A549 (cell line): Measurements from ENCODE around the gene NAA25. TPM values are rescaled to one million over a fixed set of nuclear protein-coding genes. Genes with fewer than 3 reads are reported as not detected.

Source experiments
- ATAC-seq, 2 experiments: fragments of 200-7000 bp in 1 of 2; fragments of >200 bp in 1 of 2; cut with Nextera tagmentation in 1 of 2; cut with Tn5 transposase in 1 of 2; 3 replicates each; pipeline versions ENCODE4 v1.8.0 to v1.9.1; 2018 to 2020; ENCODE audit warnings: mild to moderate bottlenecking in 1 of 2, moderate library complexity in 1 of 2
- CTCF ChIA-PET: fragments of 300-600 bp; sonication (Branson Sonifier 250); formaldehyde crosslinking; extraction: SDS; loops from one replicate; lab custom pipeline; 2021; ENCODE audit warnings: antibody characterized with exemption, inconsistent platforms; lab: Yijun Ruan, JAX
- POLR2A ChIA-PET: fragments of 350-600 bp; formaldehyde crosslinking; extraction: SDS; loops from one replicate; lab custom pipeline; 2021; ENCODE audit warnings: antibody characterized with exemption, inconsistent platforms; lab: Yijun Ruan, JAX
- DNase-seq, 2 experiments: peaks; one replicate each; pipeline versions ENCODE4 v3.0.0 to v3.0.0-alpha.2; 2011 to 2016; ENCODE audit warnings: low read depth in 1 of 2, low spot score in 1 of 2
- FAIRE-seq: peaks from 2 replicates; lab custom pipeline; 2011; peaks lifted over from hg19 to GRCh38; lab: Jason Lieb, UNC
- H3K27ac ChIP-seq, 2 experiments: fragments of >200 bp; sonication (Bioruptor Twin); formaldehyde crosslinking; 3 replicates each; pipeline ENCODE4 v1.5.1; 2016 to 2017
- H3K4me1 ChIP-seq: fragments of >200 bp; sonication (Bioruptor Twin); formaldehyde crosslinking; 3 replicates; pipeline ENCODE4 v1.6.1; 2016
- H3K4me2 ChIP-seq: fragments of >200 bp; sonication (Bioruptor Twin); formaldehyde crosslinking; 3 replicates; pipeline ENCODE4 v1.6.1; 2016
- H3K4me3 ChIP-seq: fragments of >200 bp; sonication (Bioruptor Twin); formaldehyde crosslinking; 3 replicates; pipeline ENCODE4 v1.5.1; 2016
- H3K9me3 ChIP-seq: fragments of >200 bp; sonication (Bioruptor Twin); formaldehyde crosslinking; 3 replicates; pipeline ENCODE4 v1.6.1; 2016
- CBX2 ChIP-seq: fragments of 200-600 bp; sonication (generic); IDR thresholded peaks from 2 replicates; pipeline ENCODE4 v1.6.1; 2016; ENCODE audit warnings: low read depth, mild to moderate bottlenecking, borderline replicate concordance
- CBX8 ChIP-seq: fragments of 200-600 bp; sonication (generic); IDR thresholded peaks from 2 replicates; pipeline ENCODE4 v1.6.1; 2016
- CEBPB ChIP-seq, 2 experiments: fragments of >200 bp in 1 of 2; sonication (Bioruptor Twin) in 1 of 2; formaldehyde crosslinking in 1 of 2; IDR thresholded peaks; 2 replicates each; pipeline ENCODE4 v1.6.1; 2012 to 2016
- CTCF ChIP-seq: fragments of >200 bp; sonication (Bioruptor Twin); formaldehyde crosslinking; IDR thresholded peaks from 3 replicates; pipeline ENCODE4 v1.5.1; 2016
- EHMT2 ChIP-seq: fragments of 200-600 bp; sonication (generic); IDR thresholded peaks from 2 replicates; pipeline ENCODE4 v1.6.1; 2016; ENCODE audit warnings: antibody characterized with exemption, low read depth, mild to moderate bottlenecking, moderate library complexity
- FOSB ChIP-seq: fragments of 250-450 bp; sonication (Bioruptor Pico); IDR thresholded peaks from 2 replicates; pipeline ENCODE4 v1.5.0; 2020; ENCODE audit warnings: mild to moderate bottlenecking, moderate library complexity
- FOSL2 ChIP-seq, 2 experiments: fragments of 450-650 bp in 1 of 2; fragments of >200 bp in 1 of 2; sonication (Bioruptor Twin) in 1 of 2; formaldehyde crosslinking; IDR thresholded peaks; 2 replicates each; pipeline versions ENCODE4 v1.5.0 to v1.6.1; 2016 to 2020; ENCODE audit warnings: mild to moderate bottlenecking in 1 of 2, moderate library complexity in 1 of 2
- FOXS1 ChIP-seq: fragments of 250-450 bp; sonication (Bioruptor Pico); IDR thresholded peaks from 2 replicates; pipeline ENCODE4 v1.5.0; 2020; ENCODE audit warnings: mild to moderate bottlenecking, moderate library complexity
- GATA3 ChIP-seq: IDR thresholded peaks from 2 replicates; pipeline ENCODE4 v1.6.1; 2012; ENCODE audit warnings: borderline replicate concordance
- HES2 ChIP-seq: fragments of >200 bp; sonication (Bioruptor Twin); formaldehyde crosslinking; IDR thresholded peaks from 2 replicates; pipeline ENCODE4 v1.6.1; 2016
- HOXB13 ChIP-seq: fragments of 250-450 bp; sonication (Bioruptor Pico); IDR thresholded peaks from 2 replicates; pipeline ENCODE4 v1.5.0; 2020; ENCODE audit warnings: low read depth, mild to moderate bottlenecking, moderate library complexity
- JUN ChIP-seq, 2 experiments: fragments of >200 bp; sonication (Bioruptor Twin); formaldehyde crosslinking; IDR thresholded peaks; 2 replicates in 1 of 2; 3 replicates in 1 of 2; pipeline ENCODE4 v1.6.1; 2016 to 2017
- KDM5A ChIP-seq: fragments of 200-600 bp; sonication (generic); IDR thresholded peaks from 2 replicates; pipeline ENCODE4 v1.6.1; 2016; ENCODE audit warnings: antibody characterized with exemption, mild to moderate bottlenecking
- MYC ChIP-seq: IDR thresholded peaks from 2 replicates; pipeline ENCODE4 v1.6.1; 2012; ENCODE audit warnings: mild to moderate bottlenecking, inconsistent platforms, low read length, improper control_type of control experiment, borderline replicate concordance
- NPAS2 ChIP-seq: fragments of 250-450 bp; sonication (Bioruptor Pico); IDR thresholded peaks from 2 replicates; pipeline ENCODE4 v1.8.0; 2022; ENCODE audit warnings: mild to moderate bottlenecking, moderate library complexity, borderline replicate concordance
- RAD21 ChIP-seq, 2 experiments: fragments of >200 bp in 1 of 2; sonication (Bioruptor Twin) in 1 of 2; formaldehyde crosslinking in 1 of 2; IDR thresholded peaks in 1 of 2; conservative IDR thresholded peaks in 1 of 2; 2 replicates in 1 of 2; 3 replicates in 1 of 2; pipeline ENCODE4 v1.6.1; 2012 to 2018; ENCODE audit warnings: inconsistent platforms in 1 of 2
- RARB ChIP-seq: fragments of 250-450 bp; sonication (Bioruptor Pico); IDR thresholded peaks from 2 replicates; pipeline ENCODE4 v1.8.0; 2021; ENCODE audit warnings: mild to moderate bottlenecking, moderate library complexity
- RCOR1 ChIP-seq: fragments of 150-350 bp; IDR thresholded peaks from 2 replicates; pipeline ENCODE4 v1.6.1; 2014; ENCODE audit warnings: antibody characterized with exemption, low read length, low read depth
- REST ChIP-seq: fragments of 200-600 bp; sonication (generic); IDR thresholded peaks from 2 replicates; pipeline ENCODE4 v1.6.1; 2016; ENCODE audit warnings: antibody characterized with exemption, mild to moderate bottlenecking, moderate library complexity
- SREBF2 ChIP-seq: fragments of 450-650 bp; IDR thresholded peaks from 2 replicates; pipeline ENCODE4 v1.6.1; 2014; ENCODE audit warnings: mild to moderate bottlenecking, moderate library complexity
- ZC3H11A ChIP-seq: fragments of 450-650 bp; IDR thresholded peaks from 2 replicates; pipeline ENCODE4 v1.6.1; 2014; ENCODE audit warnings: antibody characterized with exemption, mild to moderate bottlenecking
- ZFP36 ChIP-seq: fragments of 450-650 bp; IDR thresholded peaks from 2 replicates; pipeline ENCODE4 v1.6.1; 2014; ENCODE audit warnings: borderline replicate concordance; ENCODE audit not compliant: partially characterized antibody
- ZNF302 ChIP-seq: fragments of 250-450 bp; sonication (Bioruptor Pico); IDR thresholded peaks from 2 replicates; pipeline ENCODE4 v1.9.0; 2021; ENCODE audit warnings: inconsistent platforms, mild to moderate bottlenecking, moderate library complexity
- ZSCAN20 ChIP-seq: fragments of 250-450 bp; sonication (Bioruptor Pico); IDR thresholded peaks from 2 replicates; pipeline ENCODE4 v1.8.0; 2022; ENCODE audit warnings: mild to moderate bottlenecking, moderate library complexity
- WGBS: methylation state at CpG from one replicate; pipeline ENCODE4 v1.1.6; 2017; ENCODE audit errors: missing lambda C conversion rate; 5-methylcytosine and 5-hydroxymethylcytosine counted together
- polyA plus RNA-seq, 4 experiments: library from polyadenylated mRNA; depleted of rRNA in 3 of 4; stranded (reverse); fragments of >200 nt; fragmentation: RNase III in 1 of 4; extraction: RNeasy Plus Mini Kit Qiagen cat#74134 plus additional on column Dnase treatment in 1 of 4; gene quantifications; 2 replicates in 3 of 4; 3 replicates in 1 of 4; pipeline ENCODE4 v1.2.3, GENCODE V29; 2011 to 2017

NAA25 gene
- polyA plus RNA-seq, 2 of the 4 experiments (the other 2 are of a cell fraction): 21.3 to 41.4 TPM

- WGBS: 94% methylated on average over 1 of the region's 1 CpG
- ChIA-PET POLR2A (no interaction called here), CTCF (no interaction called here)
- H3K4me3 ChIP-seq: no peak overlapping the region
- ATAC-seq (no peak), DNase-seq (no peak), FAIRE-seq (no peak)
- no peak for TF ChIP-seq JUN (IDR thresholded peaks at IDR 0.05)
- no peaks in the 10 kb centered on the region for H3K9me3 ChIP-seq
- no peak overlapping the region for H3K4me2 ChIP-seq
- peaks cover 9% of the 10 kb centered on the region for H3K4me1 ChIP-seq
- no peak overlapping the region for H3K27ac ChIP-seq
Observed at GRCh38 chr12:112146123-112146522, 37.5 kb upstream of the NAA25 start.

GRCh38 chr12:112140728-112141127, 32.1 kb upstream of the NAA25 start:
- ChIA-PET POLR2A (no interaction called here), CTCF (interaction anchor here (1.0 kb wide), 1 partner anchor 14 kb away, joined by 3 read pairs; no protein-coding TSS in a partner anchor)
- Histone ChIP-seq H3K4me3 (no peak overlapping the region), H3K4me1 (no peaks in the 10 kb centered on the region), H3K4me2 (no peak overlapping the region), H3K9me3 (no peaks in the 10 kb centered on the region), H3K27ac (no peak overlapping the region)
- WGBS: 94% methylated on average over 5 of the region's 5 CpGs
- TF ChIP-seq ZC3H11A (no peak), CBX8 (no peak), FOSL2 (IDR thresholded peaks at IDR 0.05) (no peak), FOSL2 (CRISPR knock-in tag; IDR thresholded peaks at IDR 0.05) (no peak), CEBPB (IDR thresholded peaks at IDR 0.05) (no peak), MYC (no peak), NPAS2 (CRISPR knock-in tag) (no peak), REST (no peak)
- FAIRE-seq (no peak), DNase-seq (no peak), ATAC-seq (no peak)

GRCh38 chr12:112134731-112135130, 26.1 kb upstream of the NAA25 start:
- WGBS: 89% methylated on average over 3 of the region's 3 CpGs
- Histone ChIP-seq H3K4me1 (peaks cover 18% of the 10 kb centered on the region), H3K4me3 (no peak overlapping the region), H3K9me3 (no peaks in the 10 kb centered on the region), H3K4me2 (no peak overlapping the region), H3K27ac (no peak overlapping the region)
- ChIA-PET POLR2A (no interaction called here), CTCF (no interaction called here)
- FAIRE-seq: no peak
- ATAC-seq: no peak
- peak in 1 of 2 experiments; percentile 63; a peak in 2 of 4 replicates for TF ChIP-seq CEBPB (IDR thresholded peaks at IDR 0.05)
- no peak for TF ChIP-seq KDM5A
- no peak for TF ChIP-seq RAD21 (conservative IDR thresholded peaks at IDR 0.05 in 1 of 2, IDR thresholded peaks at IDR 0.05 in 1 of 2)
- TF ChIP-seq MYC: no peak
- no peak for TF ChIP-seq FOSB (CRISPR knock-in tag)
- DNase-seq: no peak

GRCh38 chr12:112133418-112133817, 24.8 kb upstream of the NAA25 start:
- TF ChIP-seq CBX2 (no peak), HES2 (no peak), JUN (IDR thresholded peaks at IDR 0.05) (no peak), ZSCAN20 (CRISPR knock-in tag) (no peak), FOXS1 (CRISPR knock-in tag) (no peak), SREBF2 (no peak), CTCF (no peak), ZFP36 (no peak), CEBPB (IDR thresholded peaks at IDR 0.05) (no peak), GATA3 (no peak), MYC (no peak), RARB (CRISPR knock-in tag) (no peak), ZNF302 (CRISPR knock-in tag) (no peak), EHMT2 (no peak), HOXB13 (CRISPR knock-in tag) (no peak), RCOR1 (no peak)
- no peak overlapping the region for H3K27ac ChIP-seq
- H3K4me2 ChIP-seq: no peak overlapping the region
- ChIA-PET POLR2A (no interaction called here), CTCF (interaction anchor here (0.9 to 1.6 kb wide), 2 partner anchors 10 to 25 kb away, joined by 3 read pairs; no protein-coding TSS in a partner anchor)
- 93% methylated on average over 5 of the region's 5 CpGs for WGBS
- no peak for FAIRE-seq
- no peaks in the 10 kb centered on the region for H3K9me3 ChIP-seq
- H3K4me1 ChIP-seq: peaks cover 31% of the 10 kb centered on the region
- no peak for ATAC-seq
- no peak for DNase-seq
- no peak overlapping the region for H3K4me3 ChIP-seq
